HEK293T (cell line): ENCODE data around the gene TERB1.

ENCODE experiments used
- BHLHE40 ChIP-seq: fragments of 450-650 bp; IDR thresholded peaks from 2 replicates; pipeline ENCODE4 v1.6.1; 2016; ENCODE audit warnings: mild to moderate bottlenecking, moderate library complexity, borderline replicate concordance
- TARDBP ChIP-seq: fragments of 450-650 bp; IDR thresholded peaks from 2 replicates; pipeline ENCODE4 v1.6.1; 2016

- TF ChIP-seq BHLHE40 (no peak), TARDBP (no peak)
These were observed 43.7 kb upstream of the TERB1 start for GRCh38 chr16:66845080-66845410.
